Central memory CD4-positive, alpha-beta T cell (primary cell): ENCODE results near the gene EYS.
"Not testable (repeated sequence)": the region's sequence is repeated elsewhere in the genome, so short reads cannot be mapped to it uniquely, and the experiment has no call there.

Experiments used
- DNase-seq: peaks from one replicate; pipeline ENCODE4 v3.0.0; 2022

Gene EYS

GRCh38 chr6:63926950-63927927 is 1779.8 kb downstream of the EYS start:
- no peak for DNase-seq

- DNase-seq, result no peak
Observed at GRCh38 chr6:63926258-63926780, 1780.7 kb downstream of the EYS start.

GRCh38 chr6:63923139-63923739 is 1783.8 kb downstream of the EYS start:
- no peak for DNase-seq

- no peak for DNase-seq
Observed at GRCh38 chr6:63919556-63920110, 1787.4 kb downstream of the EYS start.

GRCh38 chr6:63912887-63913286 is 1794.1 kb downstream of the EYS start:
- DNase-seq, result no peak

GRCh38 chr6:63910863-63911551 is 1796.0 kb downstream of the EYS start:
- DNase-seq, result no peak

GRCh38 chr6:63904650-63905248 is 1802.3 kb downstream of the EYS start:
- DNase-seq, result no peak

GRCh38 chr6:63899550-63899949 is 1807.5 kb downstream of the EYS start:
- DNase-seq, result no peak

- no peak for DNase-seq
Observed at GRCh38 chr6:63897952-63898351, 1809.1 kb downstream of the EYS start.

GRCh38 chr6:63897459-63897858 is 1809.6 kb downstream of the EYS start:
- DNase-seq, result no peak

- no peak for DNase-seq
Observed at GRCh38 chr6:63888416-63888815, 1818.6 kb downstream of the EYS start.

- not testable (repeated sequence) for DNase-seq
Observed at GRCh38 chr6:63887804-63888203, 1819.2 kb downstream of the EYS start.

- DNase-seq, result no peak
Observed at GRCh38 chr6:63887002-63887751, 1819.8 kb downstream of the EYS start.

- DNase-seq, result no peak
Observed at GRCh38 chr6:63886341-63886740, 1820.7 kb downstream of the EYS start.

- DNase-seq, result no peak
Observed at GRCh38 chr6:63883597-63883996, 1823.4 kb downstream of the EYS start.

- DNase-seq, result no peak
Observed at GRCh38 chr6:63882208-63882607, 1824.8 kb downstream of the EYS start.

- DNase-seq, result no peak
Observed at GRCh38 chr6:63881791-63882190, 1825.2 kb downstream of the EYS start.

- no peak for DNase-seq
Observed at GRCh38 chr6:63872233-63872632, 1834.8 kb downstream of the EYS start.

GRCh38 chr6:63868351-63868750 is 1838.7 kb downstream of the EYS start:
- no peak for DNase-seq

GRCh38 chr6:63864671-63865318 is 1842.2 kb downstream of the EYS start:
- DNase-seq, result no peak

- no peak for DNase-seq
Observed at GRCh38 chr6:63864061-63864460, 1843.0 kb downstream of the EYS start.
